ENCODE results near the gene KRTAP12-4.

The KRTAP12-4 gene

GRCh38 chr21:44671911-44672310, 17.5 kb upstream of the KRTAP12-4 start:
- Histone ChIP-seq H3K9ac (ENCODE audit: low read length) (no peak overlapping the region), H3K36me3 (ENCODE audit: insufficient read depth, low read length) (no peaks in the 10 kb centered on the region; the same call in 1 of the 2 replicates), H3K27me3 (ENCODE audit: insufficient read depth, low read length) (no peaks in the 10 kb centered on the region; the same call in 1 of the 2 replicates), H3K4me3 (ENCODE audit: low read depth, low read length, poor library complexity, severe bottlenecking) (no peak overlapping the region), H3K27ac (ENCODE audit: low read depth, low read length, poor library complexity, severe bottlenecking) (no peak overlapping the region), H2AFZ (ENCODE audit: low read length) (no peak overlapping the region), H3K9me2 (ENCODE audit: low read depth, low read length) (no peaks in the 10 kb centered on the region), H4K20me1 (ENCODE audit: insufficient read depth, low read length) (no peaks in the 10 kb centered on the region), H3K79me2 (ENCODE audit: insufficient read depth, low read length) (no peaks in the 10 kb centered on the region), H3K4me2 (ENCODE audit: low read length) (no peak overlapping the region), H3K4me1 (ENCODE audit: insufficient read depth, low read length, severe bottlenecking) (no peaks in the 10 kb centered on the region), H3K9me3 (ENCODE audit: low read length) (no peaks in the 10 kb centered on the region), H3F3A (ENCODE audit: insufficient read depth, low read length) (no peaks in the 10 kb centered on the region)
- no peak for TF ChIP-seq CTCF (IDR thresholded peaks at IDR 0.05; ENCODE audit: low read length)
- no peak for TF ChIP-seq EZH2 (IDR thresholded peaks at IDR 0.05; ENCODE audit: borderline replicate concordance, low read length)

GRCh38 chr21:44670642-44671432, 16.4 kb upstream of the KRTAP12-4 start:
- Histone ChIP-seq H3K36me3 (ENCODE audit: insufficient read depth, low read length) (no peaks in the 10 kb centered on the region; the same call in 1 of the 2 replicates), H2AFZ (ENCODE audit: low read length) (no peak overlapping the region)

DNA sequence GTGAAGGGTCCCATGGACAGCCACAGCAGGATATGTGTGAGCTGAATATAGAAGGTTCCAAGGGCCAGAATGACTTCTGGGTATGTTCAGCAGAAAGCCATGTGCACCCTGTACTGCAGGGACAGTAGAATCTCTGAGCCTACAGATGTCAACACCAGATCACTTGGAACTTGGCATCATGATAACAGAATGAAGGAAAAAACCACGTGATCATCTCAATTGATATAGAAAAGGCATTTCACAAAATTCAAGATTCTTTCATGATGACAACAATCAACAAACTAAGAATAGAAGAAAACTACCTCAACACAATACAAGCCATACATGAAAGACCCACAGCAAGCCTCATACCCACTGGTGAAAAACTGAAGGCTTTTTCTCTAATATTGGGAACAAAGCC, 13.2 kb upstream of the KRTAP12-4 start:
- Histone ChIP-seq H3F3A (ENCODE audit: insufficient read depth, low read length) (no peaks in the 10 kb centered on the region), H3K27ac (ENCODE audit: low read depth, low read length, poor library complexity, severe bottlenecking) (no peak overlapping the region), H3K9ac (ENCODE audit: low read length) (no peak overlapping the region), H3K79me2 (ENCODE audit: insufficient read depth, low read length) (no peaks in the 10 kb centered on the region), H3K27me3 (ENCODE audit: insufficient read depth, low read length) (no peaks in the 10 kb centered on the region; the same call in 1 of the 2 replicates), H4K20me1 (ENCODE audit: insufficient read depth, low read length) (no peaks in the 10 kb centered on the region), H2AFZ (ENCODE audit: low read length) (no peak overlapping the region), H3K9me3 (ENCODE audit: low read length) (no peaks in the 10 kb centered on the region), H3K36me3 (ENCODE audit: insufficient read depth, low read length) (no peaks in the 10 kb centered on the region), H3K4me2 (ENCODE audit: low read length) (no peak overlapping the region), H3K4me1 (ENCODE audit: insufficient read depth, low read length, severe bottlenecking) (no peaks in the 10 kb centered on the region), H3K9me2 (ENCODE audit: low read depth, low read length) (no peaks in the 10 kb centered on the region), H3K4me3 (ENCODE audit: low read depth, low read length, poor library complexity, severe bottlenecking) (no peak overlapping the region)
- TF ChIP-seq CTCF (IDR thresholded peaks at IDR 0.05; ENCODE audit: low read length) (no peak), EZH2 (IDR thresholded peaks at IDR 0.05; ENCODE audit: borderline replicate concordance, low read length) (no peak)

More at GRCh38 chr21:44670642-44671432, 16.4 kb upstream of the KRTAP12-4 start:
- Histone ChIP-seq H3F3A (ENCODE audit: insufficient read depth, low read length) (no peaks in the 10 kb centered on the region), H3K79me2 (ENCODE audit: insufficient read depth, low read length) (no peaks in the 10 kb centered on the region), H3K9me2 (ENCODE audit: low read depth, low read length) (no peaks in the 10 kb centered on the region), H3K4me2 (ENCODE audit: low read length) (no peak overlapping the region), H3K9ac (ENCODE audit: low read length) (no peak overlapping the region), H3K4me1 (ENCODE audit: insufficient read depth, low read length, severe bottlenecking) (no peaks in the 10 kb centered on the region), H3K27me3 (ENCODE audit: insufficient read depth, low read length) (no peaks in the 10 kb centered on the region; the same call in 1 of the 2 replicates), H3K9me3 (ENCODE audit: low read length) (no peaks in the 10 kb centered on the region), H3K4me3 (ENCODE audit: low read depth, low read length, poor library complexity, severe bottlenecking) (no peak overlapping the region), H3K27ac (ENCODE audit: low read depth, low read length, poor library complexity, severe bottlenecking) (no peak overlapping the region), H4K20me1 (ENCODE audit: insufficient read depth, low read length) (no peaks in the 10 kb centered on the region)
- TF ChIP-seq CTCF (IDR thresholded peaks at IDR 0.05; ENCODE audit: low read length), result no peak
- TF ChIP-seq EZH2 (IDR thresholded peaks at IDR 0.05; ENCODE audit: borderline replicate concordance, low read length), result no peak

Measured in OCI-LY1 (cell line).